Memory B cell (primary cell): Measurements from ENCODE around the gene HNRNPM.
A peak's percentile ranks its signal among the peaks of the same experiment; 100 is the strongest.

Experiments
- ATAC-seq: fragments of 150-1000 bp; cut with Tn5 transposase; 2 replicates; pipeline ENCODE4 v1.10.0; 2021; ENCODE audit warnings: low read depth, mild to moderate bottlenecking, moderate library complexity
- DNase-seq, 2 donors: peaks; one replicate each; pipeline ENCODE4 v3.0.0; 2022; ENCODE audit warnings: low spot score in 2 of 2
- H3K27ac Mint-ChIP-seq: one replicate; pipeline ENCODE4 v1.8.0; 2022; ENCODE audit warnings: mild to moderate bottlenecking, moderate library complexity, mixed read lengths
- H3K27me3 Mint-ChIP-seq: one replicate; pipeline ENCODE4 v1.8.0; 2022; ENCODE audit warnings: mixed read lengths
- H3K36me3 Mint-ChIP-seq: one replicate; pipeline ENCODE4 v1.8.0; 2022; ENCODE audit warnings: mild to moderate bottlenecking, mixed read lengths
- H3K4me1 Mint-ChIP-seq: one replicate; pipeline ENCODE4 v1.8.0; 2022; ENCODE audit warnings: mixed read lengths
- H3K4me3 Mint-ChIP-seq: one replicate; pipeline ENCODE4 v1.8.0; 2022; ENCODE audit warnings: mild to moderate bottlenecking, moderate library complexity, mixed read lengths
- H3K9me3 Mint-ChIP-seq: one replicate; pipeline ENCODE4 v1.8.0; 2022; ENCODE audit warnings: mixed read lengths

Gene HNRNPM

DNA sequence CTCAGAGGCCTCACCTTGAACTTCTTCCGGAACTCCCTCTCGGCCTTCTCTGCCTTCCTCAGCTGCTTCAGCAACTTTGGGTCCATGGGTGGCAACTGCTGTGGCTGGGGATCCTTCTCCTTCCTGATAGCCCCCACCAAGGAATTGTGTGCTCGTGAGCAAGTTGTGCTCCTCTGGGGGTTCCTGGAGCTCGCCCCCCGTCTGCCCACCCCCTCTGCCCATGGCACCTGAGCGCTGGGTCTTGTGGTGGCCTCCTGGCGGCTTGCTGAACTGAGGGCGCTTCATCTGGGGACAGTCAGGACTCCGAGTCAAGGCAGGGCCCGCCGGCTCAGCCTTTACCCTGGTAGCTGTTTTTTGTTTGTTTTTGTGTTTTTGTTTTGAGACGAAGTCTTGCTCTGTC lies 46.1 kb downstream of the HNRNPM start:
- peaks cover 12% of the 10 kb centered on the region for H3K4me1 Mint-ChIP-seq
- DNase-seq (no peak), ATAC-seq (no peak)
- H3K27ac Mint-ChIP-seq = peak overlapping the region; percentile 33
- H3K27me3 Mint-ChIP-seq = no peaks in the 10 kb centered on the region
- no peak overlapping the region for H3K4me3 Mint-ChIP-seq
- H3K9me3 Mint-ChIP-seq = no peaks in the 10 kb centered on the region
- H3K36me3 Mint-ChIP-seq = peaks cover 30% of the 10 kb centered on the region

- H3K27ac Mint-ChIP-seq = no peak overlapping the region
- no peak for DNase-seq
- peaks cover 12% of the 10 kb centered on the region for H3K4me1 Mint-ChIP-seq
- H3K27me3 Mint-ChIP-seq = no peaks in the 10 kb centered on the region
- ATAC-seq = no peak
- peaks cover 27% of the 10 kb centered on the region for H3K36me3 Mint-ChIP-seq
- H3K4me3 Mint-ChIP-seq = no peak overlapping the region
- H3K9me3 Mint-ChIP-seq = no peaks in the 10 kb centered on the region
These were observed 46.8 kb downstream of the HNRNPM start for GRCh38 chr19:8491574-8491973.

DNA sequence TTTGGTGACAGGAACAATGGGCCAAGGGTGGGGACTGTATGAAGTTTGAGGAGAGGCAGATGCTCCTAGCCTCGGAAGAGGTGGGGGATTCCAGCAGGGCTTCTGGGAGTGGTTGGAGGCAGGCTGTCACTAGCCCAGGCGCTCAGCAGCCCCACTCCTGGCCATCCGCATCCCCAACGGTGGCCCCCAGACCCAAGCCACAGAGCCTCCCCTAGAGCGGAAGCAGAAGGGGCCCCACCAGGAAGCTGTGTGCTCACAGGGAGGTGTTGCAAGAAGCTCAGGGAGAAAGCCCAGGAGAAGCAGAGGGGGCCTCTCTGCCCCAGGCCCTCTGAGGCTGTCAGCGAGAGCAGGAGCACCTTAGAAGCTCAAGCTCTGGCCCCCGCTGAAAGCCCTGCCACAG lies 49.4 kb downstream of the HNRNPM start:
- Mint-ChIP-seq H3K36me3 (peaks cover 11% of the 10 kb centered on the region), H3K4me1 (no peaks in the 10 kb centered on the region), H3K27ac (no peak overlapping the region), H3K4me3 (no peak overlapping the region), H3K27me3 (no peaks in the 10 kb centered on the region), H3K9me3 (no peaks in the 10 kb centered on the region)
- DNase-seq (no peak), ATAC-seq (peak; percentile 8)

DNA sequence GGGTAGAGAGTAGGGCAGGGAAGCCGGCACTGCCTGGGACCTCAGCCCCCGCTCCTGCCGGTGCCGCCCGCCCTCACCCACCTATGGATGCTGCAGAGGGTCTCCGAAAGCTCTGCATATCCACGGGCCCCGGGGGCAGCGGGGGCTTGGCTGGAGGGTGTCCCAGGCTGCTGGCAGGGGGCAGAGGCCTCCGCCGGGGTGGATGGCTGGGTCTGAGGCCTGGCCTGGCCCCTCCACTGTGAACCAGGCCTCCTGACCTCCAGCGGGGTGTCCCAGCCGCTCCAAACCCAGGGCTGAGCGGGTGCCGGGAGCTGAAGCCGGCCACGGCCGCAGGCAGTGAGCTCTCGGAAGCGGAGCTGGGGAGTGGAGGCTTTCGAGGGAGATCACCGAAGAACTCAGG lies 53.5 kb downstream of the HNRNPM start:
- Mint-ChIP-seq H3K9me3 (no peaks in the 10 kb centered on the region), H3K36me3 (no peaks in the 10 kb centered on the region), H3K27me3 (no peaks in the 10 kb centered on the region), H3K4me3 (no peak overlapping the region), H3K4me1 (no peaks in the 10 kb centered on the region), H3K27ac (no peak overlapping the region)
- ATAC-seq = no peak
- DNase-seq = no peak

GRCh38 chr19:8499048-8499833 lies 54.5 kb downstream of the HNRNPM start:
- Mint-ChIP-seq H3K36me3 (no peaks in the 10 kb centered on the region), H3K27ac (no peak overlapping the region), H3K4me1 (no peaks in the 10 kb centered on the region), H3K4me3 (no peak overlapping the region), H3K9me3 (no peaks in the 10 kb centered on the region), H3K27me3 (no peaks in the 10 kb centered on the region)
- ATAC-seq (no peak), DNase-seq (no peak)

DNA sequence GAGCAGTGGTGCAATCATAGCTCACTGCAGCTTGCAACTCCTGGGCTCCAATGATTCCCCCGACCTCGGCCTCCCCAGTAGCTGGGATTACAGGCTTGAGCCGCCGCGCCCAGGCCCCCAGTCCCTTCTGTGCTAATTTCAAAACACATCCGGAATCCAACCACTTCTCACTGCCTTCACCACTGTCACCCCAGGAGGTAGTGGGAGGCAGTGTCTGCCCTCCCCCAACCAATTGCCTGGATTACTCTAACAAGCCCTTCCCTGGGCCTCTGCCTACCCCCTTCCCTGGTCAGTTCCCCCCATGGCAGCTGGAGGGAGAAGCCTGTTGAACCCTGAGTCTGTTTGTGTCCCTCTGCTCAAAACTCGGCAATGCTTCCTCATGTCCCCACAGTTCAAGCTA lies 55.4 kb downstream of the HNRNPM start:
- H3K9me3 Mint-ChIP-seq = no peaks in the 10 kb centered on the region
- peaks cover 2% of the 10 kb centered on the region for H3K4me1 Mint-ChIP-seq
- ATAC-seq (no peak), DNase-seq (no peak)
- H3K36me3 Mint-ChIP-seq = no peaks in the 10 kb centered on the region
- H3K27ac Mint-ChIP-seq = no peak overlapping the region
- H3K4me3 Mint-ChIP-seq = no peak overlapping the region
- no peaks in the 10 kb centered on the region for H3K27me3 Mint-ChIP-seq

GRCh38 chr19:8501516-8501915 lies 56.7 kb downstream of the HNRNPM start:
- Mint-ChIP-seq H3K4me3 (no peak overlapping the region), H3K27me3 (no peaks in the 10 kb centered on the region), H3K9me3 (no peaks in the 10 kb centered on the region), H3K4me1 (peaks cover 8% of the 10 kb centered on the region), H3K27ac (no peak overlapping the region), H3K36me3 (no peaks in the 10 kb centered on the region)
- ATAC-seq = no peak
- no peak for DNase-seq

- Mint-ChIP-seq H3K27me3 (no peaks in the 10 kb centered on the region), H3K36me3 (no peaks in the 10 kb centered on the region), H3K4me3 (no peak overlapping the region), H3K4me1 (peaks cover 8% of the 10 kb centered on the region), H3K9me3 (no peaks in the 10 kb centered on the region), H3K27ac (no peak overlapping the region)
- no peak for ATAC-seq
- DNase-seq = no peak
These were observed 57.2 kb downstream of the HNRNPM start for GRCh38 chr19:8501981-8502380.

DNA sequence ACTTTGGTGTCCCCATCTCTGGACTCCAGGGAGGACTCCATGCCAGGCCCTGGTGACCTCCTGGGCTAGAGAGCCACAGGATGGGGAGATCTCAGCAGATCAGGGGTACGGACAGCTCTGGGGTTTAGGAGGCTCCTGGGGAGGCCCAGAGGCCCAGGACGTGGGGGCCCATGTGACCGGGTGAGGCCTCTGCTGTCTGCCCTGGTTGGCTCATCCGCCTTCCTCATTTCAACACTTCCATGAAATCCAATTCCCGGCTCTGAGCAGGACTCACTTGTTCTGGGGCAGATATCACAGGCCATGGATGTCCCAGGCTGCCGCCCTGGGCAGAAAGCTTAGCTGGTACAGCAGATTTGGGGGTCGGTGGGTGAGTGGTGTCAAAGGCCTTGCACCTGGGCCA lies 58.7 kb downstream of the HNRNPM start:
- no peaks in the 10 kb centered on the region for H3K36me3 Mint-ChIP-seq
- H3K9me3 Mint-ChIP-seq = no peaks in the 10 kb centered on the region
- ATAC-seq (no peak), DNase-seq (no peak)
- no peaks in the 10 kb centered on the region for H3K27me3 Mint-ChIP-seq
- H3K4me3 Mint-ChIP-seq = no peak overlapping the region
- no peak overlapping the region for H3K27ac Mint-ChIP-seq
- H3K4me1 Mint-ChIP-seq = peaks cover 9% of the 10 kb centered on the region

GRCh38 chr19:8504171-8504570 lies 59.4 kb downstream of the HNRNPM start:
- no peaks in the 10 kb centered on the region for H3K27me3 Mint-ChIP-seq
- ATAC-seq (no peak), DNase-seq (no peak)
- no peak overlapping the region for H3K27ac Mint-ChIP-seq
- H3K9me3 Mint-ChIP-seq = no peaks in the 10 kb centered on the region
- H3K36me3 Mint-ChIP-seq = no peaks in the 10 kb centered on the region
- peak overlapping the region; percentile 51 for H3K4me3 Mint-ChIP-seq
- peaks cover 10% of the 10 kb centered on the region for H3K4me1 Mint-ChIP-seq

DNA sequence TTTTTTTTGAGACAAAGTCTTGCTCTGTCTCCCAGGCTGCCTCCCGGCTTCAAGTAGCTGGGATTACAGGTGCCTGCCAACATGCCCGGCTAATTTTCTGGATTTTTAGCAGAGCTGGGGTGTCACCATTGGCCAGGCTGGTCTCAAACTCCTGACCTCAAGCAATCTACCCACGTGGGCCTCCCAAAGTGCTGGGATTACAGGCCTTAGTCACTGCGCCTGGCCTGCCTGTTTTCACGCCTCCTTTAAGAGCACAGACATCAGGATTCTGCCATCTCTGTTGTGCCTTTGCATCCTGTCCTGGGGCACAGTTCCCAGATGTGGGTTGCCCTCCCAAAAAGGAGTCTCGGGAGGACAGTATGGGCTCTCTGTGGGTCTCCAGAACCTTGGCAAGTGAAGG lies 60.1 kb downstream of the HNRNPM start:
- ATAC-seq (no peak), DNase-seq (no peak)
- Mint-ChIP-seq H3K4me3 (peak overlapping the region; percentile 74), H3K27me3 (no peaks in the 10 kb centered on the region), H3K9me3 (no peaks in the 10 kb centered on the region), H3K4me1 (peaks cover 10% of the 10 kb centered on the region), H3K27ac (no peak overlapping the region), H3K36me3 (no peaks in the 10 kb centered on the region)

DNA sequence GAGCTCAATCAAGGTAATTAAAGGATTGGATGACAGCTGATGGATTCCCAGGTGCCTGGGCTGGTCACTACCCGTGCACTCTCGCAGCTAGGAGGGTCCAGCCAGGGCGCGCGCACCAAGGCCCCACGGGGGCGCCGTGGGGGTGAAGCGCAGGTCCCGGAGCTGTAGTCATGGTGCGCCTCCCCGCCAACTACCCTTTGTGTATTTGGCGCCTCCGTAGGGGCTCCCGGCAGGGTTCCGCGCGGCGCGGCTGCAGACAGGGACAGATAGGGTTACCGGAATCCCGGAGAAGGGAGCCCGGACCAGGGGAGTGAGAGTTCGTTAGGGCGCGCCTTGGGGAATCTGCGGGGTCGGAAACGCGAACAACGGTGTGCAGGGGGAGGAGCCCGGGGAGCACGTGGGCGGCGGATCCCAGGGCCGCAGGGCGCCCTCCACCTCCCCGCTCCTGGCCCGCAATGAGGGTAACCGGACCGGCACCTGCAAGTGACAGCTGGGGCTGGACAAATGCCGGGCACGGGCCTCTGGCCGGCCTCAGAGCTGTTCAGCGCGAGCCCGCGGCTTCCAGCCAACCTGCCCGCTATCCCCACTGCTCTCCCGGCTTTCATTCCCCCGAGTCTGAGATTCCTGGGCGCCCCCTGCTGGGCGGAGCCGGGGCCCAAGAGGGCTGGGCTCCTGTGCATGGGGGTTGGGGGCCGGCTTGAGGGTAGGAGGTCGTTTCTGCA lies 61.1 kb downstream of the HNRNPM start:
- H3K4me3 Mint-ChIP-seq = peak overlapping the region; percentile 89
- peaks cover 10% of the 10 kb centered on the region for H3K4me1 Mint-ChIP-seq
- H3K27me3 Mint-ChIP-seq = no peaks in the 10 kb centered on the region
- H3K27ac Mint-ChIP-seq = peak overlapping the region; percentile 72
- peak; percentile 66 to 76 for DNase-seq
- no peaks in the 10 kb centered on the region for H3K9me3 Mint-ChIP-seq
- peak; percentile 79 for ATAC-seq
- no peaks in the 10 kb centered on the region for H3K36me3 Mint-ChIP-seq

- Mint-ChIP-seq H3K4me3 (peak overlapping the region; percentile 89), H3K9me3 (no peaks in the 10 kb centered on the region), H3K36me3 (no peaks in the 10 kb centered on the region), H3K27me3 (no peaks in the 10 kb centered on the region), H3K27ac (peak overlapping the region; percentile 72), H3K4me1 (peaks cover 10% of the 10 kb centered on the region)
- DNase-seq (no peak), ATAC-seq (no peak)
These were observed 61.7 kb downstream of the HNRNPM start for GRCh38 chr19:8506402-8506957.

DNA sequence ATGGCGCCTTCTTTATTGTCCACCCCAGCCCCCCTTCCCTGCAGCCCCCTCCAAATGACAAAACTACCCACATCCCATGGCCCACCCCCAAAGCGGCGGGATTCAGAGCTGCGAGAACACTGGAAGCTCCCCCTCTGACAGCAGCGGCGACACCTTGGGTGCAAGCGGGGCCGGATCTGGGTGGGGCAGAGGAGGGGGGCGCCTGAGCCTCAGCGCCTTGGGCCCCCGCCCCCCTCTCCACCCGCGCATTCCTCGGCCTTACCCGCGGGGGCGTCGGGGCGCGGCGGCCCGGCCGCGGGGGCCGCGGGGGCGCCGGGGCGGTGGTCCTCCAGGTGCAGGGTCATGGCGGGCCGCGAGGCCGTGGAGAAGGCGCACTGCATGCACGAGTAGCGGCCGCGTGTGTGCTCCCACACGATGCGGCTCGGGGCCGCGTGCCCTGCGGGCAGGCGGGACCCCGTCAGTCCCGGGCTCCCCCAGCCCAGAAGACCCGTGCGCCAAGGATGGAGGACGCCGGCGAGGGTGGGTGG lies 65.9 kb downstream of the HNRNPM start:
- no peaks in the 10 kb centered on the region for H3K27me3 Mint-ChIP-seq
- H3K9me3 Mint-ChIP-seq = no peaks in the 10 kb centered on the region
- DNase-seq = no peak
- no peak overlapping the region for H3K4me3 Mint-ChIP-seq
- peaks cover 20% of the 10 kb centered on the region for H3K4me1 Mint-ChIP-seq
- ATAC-seq = no peak
- H3K36me3 Mint-ChIP-seq = no peaks in the 10 kb centered on the region
- H3K27ac Mint-ChIP-seq = no peak overlapping the region
